ENCODE results near the gene NPLOC4. TPM values are rescaled to one million over a fixed set of nuclear protein-coding genes. Genes with fewer than 3 reads are reported as not detected.

NPLOC4 gene
- total RNA-seq, 1 donor, result 46.5 TPM

DNA sequence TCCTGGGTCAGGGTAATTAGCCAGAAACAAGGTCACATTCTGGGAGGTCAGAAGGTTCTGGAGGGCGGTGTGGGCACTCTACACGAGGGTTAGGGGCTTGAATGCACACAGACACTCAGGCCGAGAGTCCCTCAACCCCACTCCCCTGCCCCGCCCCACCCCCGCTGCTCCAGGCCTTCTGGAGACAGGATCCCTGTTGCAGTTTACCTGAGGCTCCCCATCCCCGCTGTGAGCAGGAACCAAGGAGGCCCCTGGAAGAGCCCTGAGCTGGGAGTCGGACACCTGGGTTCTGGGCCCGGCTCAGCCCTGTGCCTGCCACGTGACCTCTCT is 119.9 kb downstream of the NPLOC4 start:
- Histone ChIP-seq H3K9me3 (ENCODE audit: low read depth, low read length) (no peaks in the 10 kb centered on the region), H3K4me1 (ENCODE audit: insufficient read depth, low read length) (peaks cover 60% of the 10 kb centered on the region), H3K4me3 (ENCODE audit: low read length) (no peak overlapping the region), H3K27me3 (ENCODE audit: insufficient read depth, low read length) (no peaks in the 10 kb centered on the region)

DNA sequence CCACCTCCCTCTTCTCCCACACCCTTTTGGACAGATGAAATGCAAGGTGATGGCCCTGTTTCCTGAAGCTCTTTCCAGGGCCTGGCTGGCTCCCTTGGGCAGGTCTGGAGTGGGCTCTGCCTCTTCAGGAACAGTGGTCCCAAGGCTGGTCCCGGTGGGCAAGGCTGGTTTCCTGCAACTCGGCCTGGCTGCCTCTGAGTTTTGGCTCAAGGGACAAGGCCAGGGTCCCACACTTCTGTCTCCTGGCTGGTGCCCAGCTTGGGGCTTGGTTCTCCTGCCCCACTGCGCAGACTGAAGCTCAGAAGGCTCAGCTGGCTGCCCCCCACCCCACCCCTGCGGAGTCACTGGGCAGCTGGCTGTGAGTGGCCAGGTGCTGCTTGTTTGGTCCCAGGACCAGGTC is 120.5 kb downstream of the NPLOC4 start:
- H3K9me3 ChIP-seq (ENCODE audit: low read depth, low read length), result no peaks in the 10 kb centered on the region
- H3K27me3 ChIP-seq (ENCODE audit: insufficient read depth, low read length), result no peaks in the 10 kb centered on the region
- no peak overlapping the region for H3K4me3 ChIP-seq (ENCODE audit: low read length)
- peaks cover 63% of the 10 kb centered on the region for H3K4me1 ChIP-seq (ENCODE audit: insufficient read depth, low read length)

DNA sequence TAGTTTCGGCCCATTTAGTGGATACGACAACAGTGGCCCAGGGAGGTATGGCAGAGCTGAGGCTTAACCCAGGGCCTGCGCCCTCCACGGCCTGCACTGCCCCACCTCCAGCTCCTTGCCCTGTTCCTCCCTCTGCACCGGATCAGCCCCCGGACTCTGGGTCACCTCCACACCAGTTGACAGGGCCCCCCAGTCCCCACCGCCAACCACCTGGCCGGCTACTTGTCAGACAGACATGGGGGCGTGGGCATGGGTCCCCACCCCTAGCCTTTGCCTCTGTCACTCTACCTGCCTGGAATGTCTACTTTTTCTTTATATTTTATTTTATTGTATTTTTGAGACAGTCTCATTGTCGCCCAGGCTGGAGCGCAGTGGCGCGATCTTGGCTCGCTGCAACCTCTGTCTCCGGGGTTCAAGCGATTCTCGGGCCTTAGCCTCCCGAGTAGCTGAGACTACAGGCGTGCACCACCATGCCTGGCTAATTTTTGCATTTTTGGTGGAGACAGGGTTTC is 121.3 kb downstream of the NPLOC4 start:
- Histone ChIP-seq H3K9me3 (ENCODE audit: low read depth, low read length) (no peaks in the 10 kb centered on the region), H3K27me3 (ENCODE audit: insufficient read depth, low read length) (no peaks in the 10 kb centered on the region), H3K4me3 (ENCODE audit: low read length) (peak overlapping the region; percentile 54), H3K4me1 (ENCODE audit: insufficient read depth, low read length) (peaks cover 71% of the 10 kb centered on the region)

DNA sequence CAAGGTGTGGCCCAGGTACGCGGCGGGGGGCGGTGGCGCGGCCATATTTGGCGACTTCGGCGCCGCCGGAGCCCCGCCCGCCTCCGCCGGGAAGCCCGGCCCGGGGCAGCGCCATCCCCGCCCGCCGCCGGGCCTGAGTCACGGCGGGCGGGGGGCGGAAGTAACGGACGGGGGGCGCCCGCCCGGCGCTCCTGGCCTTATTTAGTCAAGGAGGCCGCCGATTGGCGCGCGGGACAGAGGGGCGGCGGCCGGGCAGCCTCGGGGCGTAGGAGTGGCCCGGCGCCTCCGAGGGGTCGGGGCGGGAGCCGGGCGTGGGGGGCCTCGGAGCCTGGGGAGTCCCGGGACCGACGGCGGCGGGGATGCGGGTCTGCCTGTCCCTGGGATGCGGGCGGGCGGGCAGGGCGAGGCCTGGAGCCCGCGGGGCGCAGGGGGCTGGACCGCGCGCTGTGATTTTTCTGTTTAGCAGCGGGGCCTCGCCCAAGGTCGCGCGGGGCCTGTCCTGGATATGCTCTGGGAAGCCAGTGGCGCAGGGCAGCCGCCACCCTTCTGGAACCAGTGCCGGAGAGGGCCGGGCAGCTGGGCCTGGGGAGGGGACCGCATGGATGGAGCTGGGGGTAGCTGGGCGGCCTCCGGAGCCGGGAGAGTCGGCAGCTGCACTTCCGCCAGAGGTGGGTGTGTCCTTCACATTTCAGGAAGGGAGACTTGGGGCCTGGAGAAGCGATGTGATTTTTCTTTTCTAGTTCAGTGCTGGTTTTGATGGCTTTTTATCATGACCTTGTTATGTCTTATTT is 122.0 kb downstream of the NPLOC4 start:
- no peaks in the 10 kb centered on the region for H3K27me3 ChIP-seq (ENCODE audit: insufficient read depth, low read length)
- peaks cover 75% of the 10 kb centered on the region for H3K4me1 ChIP-seq (ENCODE audit: insufficient read depth, low read length)
- peak overlapping the region; percentile 54 for H3K4me3 ChIP-seq (ENCODE audit: low read length)
- no peaks in the 10 kb centered on the region for H3K9me3 ChIP-seq (ENCODE audit: low read depth, low read length)

DNA sequence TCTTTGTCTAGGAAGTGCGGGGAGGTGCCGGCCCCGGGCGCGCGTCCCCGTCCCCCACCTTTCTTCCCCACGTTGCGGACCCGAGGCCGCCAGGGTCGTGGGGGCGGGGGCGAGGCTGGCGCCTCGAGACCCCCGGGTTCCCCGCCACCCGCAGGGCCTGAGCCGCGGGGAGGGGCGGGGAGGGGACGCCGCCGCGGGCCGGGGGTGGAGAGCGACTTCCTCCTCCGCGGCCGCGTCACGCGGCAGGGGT is 122.5 kb downstream of the NPLOC4 start:
- H3K4me3 ChIP-seq (ENCODE audit: low read length), result peak overlapping the region; percentile 54
- no peaks in the 10 kb centered on the region for H3K27me3 ChIP-seq (ENCODE audit: insufficient read depth, low read length)
- H3K9me3 ChIP-seq (ENCODE audit: low read depth, low read length), result no peaks in the 10 kb centered on the region
- peaks cover 75% of the 10 kb centered on the region for H3K4me1 ChIP-seq (ENCODE audit: insufficient read depth, low read length)

DNA sequence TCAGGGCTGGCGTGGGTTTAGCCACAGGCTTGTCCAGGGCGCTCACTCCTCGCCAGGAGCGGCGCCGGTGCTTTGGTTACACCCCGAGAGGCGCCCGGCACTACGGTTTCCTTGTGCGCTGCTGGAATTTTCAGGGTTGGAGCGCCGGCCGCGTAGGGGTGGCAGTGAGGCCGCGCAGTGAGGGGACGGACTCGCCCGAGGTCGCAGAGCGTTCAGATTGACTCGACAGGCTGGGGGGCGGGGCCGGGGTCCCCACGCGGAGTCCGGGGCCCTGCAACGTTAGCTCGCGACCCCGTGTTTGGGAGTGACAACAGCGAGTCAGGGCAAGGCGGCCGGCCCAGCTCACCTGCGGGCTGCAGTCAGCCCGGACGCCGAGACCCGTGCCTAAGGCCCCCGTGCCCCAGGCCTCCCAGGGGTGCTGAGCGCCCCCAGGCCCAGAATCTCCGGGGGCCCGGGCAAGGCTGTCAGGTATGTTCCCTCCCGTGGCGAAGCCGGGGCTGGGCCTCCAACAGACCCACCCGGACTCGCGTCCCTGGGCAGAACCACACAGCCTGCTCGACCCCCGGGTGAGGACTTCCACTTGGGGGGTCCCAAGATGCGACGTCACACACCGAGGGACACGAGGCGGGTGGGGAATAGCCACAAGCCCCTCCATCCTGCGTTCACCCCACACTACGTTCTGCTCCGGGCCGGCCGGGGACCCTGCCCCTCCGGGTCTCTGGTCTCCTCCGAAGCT is 123.0 kb downstream of the NPLOC4 start:
- Histone ChIP-seq H3K27me3 (ENCODE audit: insufficient read depth, low read length) (no peaks in the 10 kb centered on the region), H3K4me3 (ENCODE audit: low read length) (peak overlapping the region; percentile 54), H3K4me1 (ENCODE audit: insufficient read depth, low read length) (peaks cover 75% of the 10 kb centered on the region), H3K9me3 (ENCODE audit: low read depth, low read length) (no peaks in the 10 kb centered on the region)

DNA sequence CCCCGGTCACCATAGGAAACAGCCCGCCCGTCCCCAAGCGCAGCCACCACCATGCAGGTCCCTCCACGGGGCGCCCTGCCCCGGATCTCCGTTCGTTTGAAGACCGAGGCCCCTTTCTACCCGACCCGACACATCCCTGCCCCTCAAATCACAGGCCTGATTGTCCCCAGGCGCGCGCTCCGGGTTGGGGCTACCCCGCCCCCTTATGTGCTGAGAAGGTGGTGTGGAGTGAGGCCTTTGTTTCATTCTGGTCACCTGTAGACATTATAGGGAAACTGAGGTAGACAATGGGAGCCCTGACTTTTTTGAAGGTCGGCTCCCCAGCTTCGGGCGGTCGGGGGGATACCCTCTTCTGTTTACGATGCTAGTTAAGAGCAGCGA is 123.5 kb downstream of the NPLOC4 start:
- Histone ChIP-seq H3K4me1 (ENCODE audit: insufficient read depth, low read length) (peaks cover 75% of the 10 kb centered on the region), H3K27me3 (ENCODE audit: insufficient read depth, low read length) (no peaks in the 10 kb centered on the region), H3K9me3 (ENCODE audit: low read depth, low read length) (no peaks in the 10 kb centered on the region), H3K4me3 (ENCODE audit: low read length) (peak overlapping the region; percentile 54)

DNA sequence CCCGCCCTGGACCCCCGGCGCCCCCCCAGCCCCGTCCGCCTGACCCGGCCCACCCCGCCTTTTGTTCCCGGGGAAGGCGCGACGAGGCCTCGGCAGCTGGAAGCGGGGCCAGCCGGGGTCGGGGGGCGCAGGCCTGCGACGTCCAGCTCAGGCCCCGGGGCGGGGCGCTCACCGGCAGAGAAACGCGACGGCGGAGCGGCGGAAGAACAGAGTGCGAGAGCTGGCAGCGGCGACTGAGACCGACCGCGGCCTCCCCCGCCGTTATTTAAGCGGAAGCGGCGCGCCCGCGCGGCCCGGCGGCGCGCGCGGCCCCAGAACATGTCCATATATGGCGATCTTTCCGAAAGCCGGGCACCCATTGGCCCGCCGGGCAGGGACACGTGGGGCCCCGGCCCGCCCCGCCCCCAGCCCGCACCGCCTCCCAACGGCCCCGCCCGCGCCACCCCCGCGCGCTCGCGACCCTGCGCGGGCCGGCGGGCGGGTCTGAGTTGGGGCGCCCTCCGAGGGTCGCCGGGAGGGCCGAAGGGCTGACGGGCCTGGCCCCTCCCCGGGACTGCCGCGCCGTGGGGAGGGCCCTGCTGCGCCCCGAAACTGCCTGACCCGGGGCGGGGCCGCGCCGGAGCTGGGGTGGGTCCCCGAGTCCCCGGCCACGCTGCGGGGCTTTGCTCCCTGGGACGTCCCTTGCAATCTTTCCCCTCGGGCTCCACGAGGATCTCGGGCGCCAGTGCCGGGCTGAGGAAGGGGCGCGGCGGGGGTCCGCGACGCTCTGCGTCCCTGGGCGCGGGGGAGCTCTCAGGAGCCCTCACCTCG is 124.1 kb downstream of the NPLOC4 start, which contains the start of gene ACTG1:
TSS of gene ACTG1 (minus strand) at position 238 of the 810 bp plus-strand sequence. CDS start 445 bp downstream, outside the sequence.
- peaks cover 70% of the 10 kb centered on the region for H3K4me1 ChIP-seq (ENCODE audit: insufficient read depth, low read length)
- H3K4me3 ChIP-seq (ENCODE audit: low read length), result peak within 1 kb of the TSS; percentile 77
- no peaks in the 10 kb centered on the region for H3K9me3 ChIP-seq (ENCODE audit: low read depth, low read length)
- H3K27me3 ChIP-seq (ENCODE audit: insufficient read depth, low read length), result no peaks in the 10 kb centered on the region

DNA sequence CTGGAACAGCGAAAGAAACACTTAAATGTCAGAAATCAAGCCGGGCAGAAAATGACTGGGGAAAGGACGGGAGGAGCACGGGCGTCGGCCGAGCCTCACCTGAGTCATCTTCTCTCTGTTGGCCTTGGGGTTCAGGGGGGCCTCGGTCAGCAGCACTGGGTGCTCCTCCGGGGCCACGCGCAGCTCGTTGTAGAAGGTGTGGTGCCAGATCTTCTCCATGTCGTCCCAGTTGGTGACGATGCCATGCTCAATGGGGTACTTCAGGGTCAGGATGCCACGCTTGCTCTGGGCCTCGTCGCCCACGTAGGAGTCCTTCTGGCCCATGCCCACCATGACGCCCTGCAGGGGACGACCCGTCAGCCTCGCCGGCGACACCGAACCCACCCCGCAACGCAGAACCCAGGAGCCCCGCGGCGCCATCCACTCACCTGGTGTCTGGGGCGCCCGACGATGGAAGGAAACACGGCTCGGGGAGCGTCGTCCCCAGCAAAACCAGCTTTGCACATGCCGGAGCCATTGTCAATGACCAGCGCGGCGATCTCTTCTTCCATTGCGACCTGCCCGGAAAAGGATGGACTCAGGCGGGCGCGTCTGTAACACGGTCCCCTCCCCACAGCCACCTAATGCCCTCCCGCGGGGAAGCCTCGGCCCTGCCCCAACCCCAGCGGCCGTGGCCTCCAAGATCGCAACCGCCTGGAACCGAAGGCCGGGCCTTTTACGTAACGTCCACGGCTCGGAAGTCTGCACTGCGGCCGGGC is 124.9 kb downstream of the NPLOC4 start:
- H3K4me3 ChIP-seq (ENCODE audit: low read length), result peak overlapping the region; percentile 77
- no peaks in the 10 kb centered on the region for H3K9me3 ChIP-seq (ENCODE audit: low read depth, low read length)
- H3K4me1 ChIP-seq (ENCODE audit: insufficient read depth, low read length), result peaks cover 63% of the 10 kb centered on the region
- no peaks in the 10 kb centered on the region for H3K27me3 ChIP-seq (ENCODE audit: insufficient read depth, low read length)

DNA sequence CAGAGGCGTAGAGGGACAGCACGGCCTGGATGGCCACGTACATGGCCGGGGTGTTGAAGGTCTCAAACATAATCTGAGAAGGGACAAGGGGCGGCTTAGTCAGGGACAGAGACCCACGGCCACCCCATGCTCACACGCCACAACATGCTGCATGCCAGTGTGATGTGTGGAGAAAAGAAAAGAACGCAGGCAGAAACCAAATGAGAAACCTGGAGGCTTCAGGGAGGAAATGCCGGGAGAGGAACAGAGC is 125.4 kb downstream of the NPLOC4 start:
- Histone ChIP-seq H3K9me3 (ENCODE audit: low read depth, low read length) (no peaks in the 10 kb centered on the region), H3K4me1 (ENCODE audit: insufficient read depth, low read length) (peaks cover 58% of the 10 kb centered on the region), H3K27me3 (ENCODE audit: insufficient read depth, low read length) (no peaks in the 10 kb centered on the region), H3K4me3 (ENCODE audit: low read length) (peak overlapping the region; percentile 77)

DNA sequence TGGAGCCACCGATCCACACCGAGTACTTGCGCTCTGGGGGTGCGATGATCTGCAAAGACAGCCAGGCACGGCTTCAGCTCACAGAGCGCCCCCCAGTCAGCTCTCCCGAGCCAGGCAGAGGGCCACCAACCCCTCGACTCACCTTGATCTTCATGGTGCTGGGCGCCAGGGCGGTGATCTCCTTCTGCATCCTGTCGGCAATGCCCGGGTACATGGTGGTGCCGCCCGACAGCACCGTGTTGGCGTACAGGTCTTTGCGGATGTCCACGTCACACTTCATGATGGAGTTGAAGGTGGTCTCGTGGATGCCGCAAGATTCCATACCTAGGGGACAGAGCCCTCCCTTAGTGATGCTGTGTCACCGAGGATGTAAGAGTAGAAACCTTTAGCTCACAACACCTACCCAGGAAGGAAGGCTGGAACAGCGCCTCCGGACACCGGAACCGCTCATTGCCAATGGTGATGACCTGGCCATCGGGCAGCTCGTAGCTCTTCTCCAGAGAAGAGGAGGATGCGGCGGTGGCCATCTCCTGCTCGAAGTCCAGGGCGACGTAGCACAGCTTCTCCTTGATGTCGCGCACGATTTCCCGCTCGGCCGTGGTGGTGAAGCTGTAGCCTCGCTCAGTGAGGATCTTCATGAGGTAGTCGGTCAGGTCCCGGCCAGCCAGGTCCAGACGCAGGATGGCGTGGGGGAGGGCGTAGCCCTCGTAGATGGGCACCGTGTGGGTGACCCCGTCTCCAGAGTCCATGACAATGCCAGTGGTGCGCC is 125.9 kb downstream of the NPLOC4 start:
- no peaks in the 10 kb centered on the region for H3K9me3 ChIP-seq (ENCODE audit: low read depth, low read length)
- H3K4me1 ChIP-seq (ENCODE audit: insufficient read depth, low read length), result peaks cover 53% of the 10 kb centered on the region
- H3K27me3 ChIP-seq (ENCODE audit: insufficient read depth, low read length), result no peaks in the 10 kb centered on the region
- peak overlapping the region; percentile 77 for H3K4me3 ChIP-seq (ENCODE audit: low read length)

DNA sequence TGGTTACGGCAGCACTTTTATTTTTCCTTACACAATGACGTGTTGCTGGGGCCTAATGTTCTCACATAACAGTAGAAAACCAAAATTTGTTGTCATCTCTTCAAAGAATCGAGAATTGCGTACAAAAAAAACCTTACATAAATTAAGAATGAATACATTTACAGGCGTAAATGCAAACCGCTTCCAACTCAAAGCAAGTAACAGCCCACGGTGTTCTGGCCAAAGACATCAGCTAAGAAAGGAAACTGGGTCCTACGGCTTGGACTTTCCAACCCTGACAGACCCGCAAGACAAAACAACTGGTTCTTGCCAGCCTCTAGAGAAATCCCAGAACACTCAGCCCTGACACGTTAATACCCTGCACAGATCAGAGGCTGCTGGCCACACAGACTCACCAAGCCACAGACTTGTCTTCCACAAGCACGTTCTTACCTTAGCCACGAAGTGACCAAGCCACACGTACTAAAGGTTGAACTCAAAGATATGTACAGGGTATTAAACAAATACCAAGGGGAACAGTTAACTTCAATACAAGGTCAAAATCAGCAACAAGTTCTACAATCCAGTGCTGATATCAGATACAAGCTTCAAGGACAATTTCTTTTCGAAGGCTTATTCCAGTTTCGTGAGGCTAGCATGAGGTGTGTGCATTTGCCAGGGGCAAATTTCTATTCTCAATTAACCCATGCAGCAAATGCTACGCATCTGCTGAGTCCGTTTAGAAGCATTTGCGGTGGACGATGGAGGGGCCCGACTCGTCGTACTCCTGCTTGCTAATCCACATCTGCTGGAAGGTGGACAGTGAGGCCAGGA is 126.7 kb downstream of the NPLOC4 start:
- Histone ChIP-seq H3K27me3 (ENCODE audit: insufficient read depth, low read length) (no peaks in the 10 kb centered on the region), H3K4me3 (ENCODE audit: low read length) (peak overlapping the region; percentile 77), H3K9me3 (ENCODE audit: low read depth, low read length) (no peaks in the 10 kb centered on the region), H3K4me1 (ENCODE audit: insufficient read depth, low read length) (peaks cover 45% of the 10 kb centered on the region)

DNA sequence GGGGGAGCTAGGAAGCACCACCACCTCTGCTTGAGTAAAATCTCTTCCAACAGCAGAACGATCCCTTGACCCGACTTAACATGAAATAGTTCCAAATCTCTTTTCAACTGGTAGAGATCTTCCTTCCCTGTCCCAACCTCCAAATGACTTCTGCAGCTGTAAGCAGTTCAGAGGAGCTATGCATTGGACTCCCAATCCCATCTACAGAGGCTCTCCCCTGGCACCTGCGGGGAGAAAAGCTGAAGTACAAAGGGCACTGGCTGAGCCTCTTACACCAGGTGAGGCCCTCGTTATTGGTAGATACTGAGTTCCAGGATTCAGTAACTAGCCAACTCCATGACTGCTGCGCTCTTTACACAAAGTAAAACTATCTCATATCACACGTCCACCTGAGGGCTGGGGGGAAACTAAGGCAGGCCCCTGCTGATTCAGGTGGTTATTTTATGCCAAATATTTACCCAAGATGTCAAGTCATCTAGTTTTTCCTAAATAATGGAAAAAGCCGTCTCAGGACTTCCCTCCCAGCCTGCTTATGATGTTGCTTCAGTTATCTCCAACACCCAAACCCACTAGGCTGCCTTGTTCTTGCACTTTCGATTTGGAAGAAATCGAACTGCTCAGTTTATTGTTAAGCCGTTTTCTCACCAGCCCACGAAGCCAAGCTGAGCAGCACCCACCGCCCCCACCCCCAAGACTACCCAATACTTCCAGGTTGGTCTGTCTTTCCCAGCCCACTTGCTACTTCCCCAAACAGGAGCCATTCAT is 127.5 kb downstream of the NPLOC4 start:
- Histone ChIP-seq H3K4me3 (ENCODE audit: low read length) (peak overlapping the region; percentile 77), H3K4me1 (ENCODE audit: insufficient read depth, low read length) (peaks cover 43% of the 10 kb centered on the region), H3K9me3 (ENCODE audit: low read depth, low read length) (no peaks in the 10 kb centered on the region), H3K27me3 (ENCODE audit: insufficient read depth, low read length) (no peaks in the 10 kb centered on the region)
